Activated naive CD8-positive, alpha-beta T cell treated with anti-CD3 and anti-CD28 coated beads for 36 hours (primary cell): ENCODE results near the gene STAB2. TPM values are rescaled to one million over a fixed set of nuclear protein-coding genes. Genes with fewer than 3 reads are reported as not detected.

ENCODE experiments used
- DNase-seq: peaks from one replicate; pipeline ENCODE4 v3.0.0; 2021
- H3K27ac Mint-ChIP-seq: one replicate; pipeline ENCODE4 v1.8.0; 2022; ENCODE audit warnings: mild to moderate bottlenecking, moderate library complexity, mixed read lengths
- H3K27me3 Mint-ChIP-seq: one replicate; pipeline ENCODE4 v1.8.0; 2022; ENCODE audit warnings: mild to moderate bottlenecking, mixed read lengths
- H3K36me3 Mint-ChIP-seq: one replicate; pipeline ENCODE4 v1.8.0; 2021; ENCODE audit warnings: mild to moderate bottlenecking, mixed read lengths
- H3K4me1 Mint-ChIP-seq: one replicate; pipeline ENCODE4 v1.8.0; 2021; ENCODE audit warnings: mixed read lengths
- H3K4me3 Mint-ChIP-seq: one replicate; pipeline ENCODE4 v1.8.0; 2022; ENCODE audit warnings: mild to moderate bottlenecking, moderate library complexity, mixed read lengths
- H3K9me3 Mint-ChIP-seq: one replicate; pipeline ENCODE4 v1.8.0; 2022; ENCODE audit warnings: mixed read lengths
- total RNA-seq, 2 experiments: library from RNA; stranded (reverse); gene quantifications; one replicate each; pipeline ENCODE4 v1.2.3, GENCODE V29; 2021

STAB2 gene
- not detected for total RNA-seq

- H3K9me3 Mint-ChIP-seq, result no peaks in the 10 kb centered on the region
- H3K27ac Mint-ChIP-seq, result no peak within 1 kb of the TSS
- no peaks in the 10 kb centered on the region for H3K4me1 Mint-ChIP-seq
- H3K27me3 Mint-ChIP-seq, result peaks cover 15% of the 10 kb centered on the region
- no peak within 1 kb of the TSS for H3K4me3 Mint-ChIP-seq
- no peak for DNase-seq
- no peaks in the 10 kb centered on the region for H3K36me3 Mint-ChIP-seq
Measured at GRCh38 chr12:103586791-103587370, at the start of gene STAB2. Gene STAB2 (plus strand): TSS chr12:103587273. CDS start chr12:103587477, 204 bp downstream.

GRCh38 chr12:103538397-103538796, 48.7 kb upstream of the STAB2 start:
- no peak for DNase-seq
- peaks cover 2% of the 10 kb centered on the region for H3K4me1 Mint-ChIP-seq
- no peaks in the 10 kb centered on the region for H3K9me3 Mint-ChIP-seq
- H3K4me3 Mint-ChIP-seq, result no peak overlapping the region
- no peak overlapping the region for H3K27ac Mint-ChIP-seq
- no peaks in the 10 kb centered on the region for H3K36me3 Mint-ChIP-seq
- peaks cover 5% of the 10 kb centered on the region for H3K27me3 Mint-ChIP-seq

- Mint-ChIP-seq H3K4me3 (no peak overlapping the region), H3K4me1 (peaks cover 2% of the 10 kb centered on the region), H3K27ac (no peak overlapping the region), H3K9me3 (no peaks in the 10 kb centered on the region), H3K27me3 (no peaks in the 10 kb centered on the region), H3K36me3 (no peaks in the 10 kb centered on the region)
- DNase-seq, result no peak
Measured at GRCh38 chr12:103540319-103540718, 46.8 kb upstream of the STAB2 start.

GRCh38 chr12:103542078-103542477, 45.0 kb upstream of the STAB2 start:
- H3K27me3 Mint-ChIP-seq, result peaks cover 7% of the 10 kb centered on the region
- H3K9me3 Mint-ChIP-seq, result no peaks in the 10 kb centered on the region
- no peak overlapping the region for H3K4me3 Mint-ChIP-seq
- DNase-seq, result no peak
- H3K4me1 Mint-ChIP-seq, result peaks cover 2% of the 10 kb centered on the region
- no peaks in the 10 kb centered on the region for H3K36me3 Mint-ChIP-seq
- H3K27ac Mint-ChIP-seq, result no peak overlapping the region

GRCh38 chr12:103546959-103547358, 40.1 kb upstream of the STAB2 start:
- Mint-ChIP-seq H3K4me1 (no peaks in the 10 kb centered on the region), H3K27me3 (peaks cover 32% of the 10 kb centered on the region)

GRCh38 chr12:103547376-103547775, 39.7 kb upstream of the STAB2 start:
- DNase-seq, result no peak
- H3K9me3 Mint-ChIP-seq, result no peaks in the 10 kb centered on the region
- H3K27ac Mint-ChIP-seq, result no peak overlapping the region
- H3K36me3 Mint-ChIP-seq, result no peaks in the 10 kb centered on the region
- H3K27me3 Mint-ChIP-seq, result peaks cover 36% of the 10 kb centered on the region
- no peak overlapping the region for H3K4me3 Mint-ChIP-seq
- H3K4me1 Mint-ChIP-seq, result no peaks in the 10 kb centered on the region

More at GRCh38 chr12:103546959-103547358, 40.1 kb upstream of the STAB2 start:
- Mint-ChIP-seq H3K36me3 (no peaks in the 10 kb centered on the region), H3K27ac (no peak overlapping the region), H3K9me3 (no peaks in the 10 kb centered on the region), H3K4me3 (no peak overlapping the region)
- DNase-seq, result no peak

- DNase-seq, result no peak
- Mint-ChIP-seq H3K9me3 (no peaks in the 10 kb centered on the region), H3K27me3 (peaks cover 40% of the 10 kb centered on the region), H3K4me1 (no peaks in the 10 kb centered on the region), H3K36me3 (no peaks in the 10 kb centered on the region), H3K27ac (no peak overlapping the region), H3K4me3 (no peak overlapping the region)
Measured at GRCh38 chr12:103547929-103548328, 39.1 kb upstream of the STAB2 start.

- DNase-seq, result peak; percentile 60
- H3K9me3 Mint-ChIP-seq, result no peaks in the 10 kb centered on the region
- no peak overlapping the region for H3K27ac Mint-ChIP-seq
- H3K36me3 Mint-ChIP-seq, result no peaks in the 10 kb centered on the region
- no peak overlapping the region for H3K4me3 Mint-ChIP-seq
- H3K4me1 Mint-ChIP-seq, result no peaks in the 10 kb centered on the region
- peaks cover 40% of the 10 kb centered on the region for H3K27me3 Mint-ChIP-seq
Measured at GRCh38 chr12:103548622-103549601, 38.2 kb upstream of the STAB2 start.

- Mint-ChIP-seq H3K27me3 (peaks cover 19% of the 10 kb centered on the region), H3K4me1 (no peaks in the 10 kb centered on the region), H3K4me3 (no peak overlapping the region), H3K36me3 (no peaks in the 10 kb centered on the region), H3K9me3 (no peaks in the 10 kb centered on the region), H3K27ac (no peak overlapping the region)
- DNase-seq, result no peak
Measured at GRCh38 chr12:103556890-103557627, 30.0 kb upstream of the STAB2 start.

GRCh38 chr12:103557628-103558010, 29.5 kb upstream of the STAB2 start:
- no peaks in the 10 kb centered on the region for H3K9me3 Mint-ChIP-seq
- no peak for DNase-seq
- H3K27ac Mint-ChIP-seq, result no peak overlapping the region
- no peak overlapping the region for H3K4me3 Mint-ChIP-seq
- H3K36me3 Mint-ChIP-seq, result no peaks in the 10 kb centered on the region
- H3K27me3 Mint-ChIP-seq, result peaks cover 18% of the 10 kb centered on the region
- H3K4me1 Mint-ChIP-seq, result no peaks in the 10 kb centered on the region

- DNase-seq, result no peak
- peaks cover 25% of the 10 kb centered on the region for H3K27me3 Mint-ChIP-seq
- H3K36me3 Mint-ChIP-seq, result no peaks in the 10 kb centered on the region
- H3K4me3 Mint-ChIP-seq, result no peak overlapping the region
- H3K27ac Mint-ChIP-seq, result no peak overlapping the region
- peaks cover 2% of the 10 kb centered on the region for H3K9me3 Mint-ChIP-seq
- no peaks in the 10 kb centered on the region for H3K4me1 Mint-ChIP-seq
Measured at GRCh38 chr12:103558879-103559278, 28.2 kb upstream of the STAB2 start.

- no peak overlapping the region for H3K27ac Mint-ChIP-seq
- DNase-seq, result no peak
- peaks cover 21% of the 10 kb centered on the region for H3K27me3 Mint-ChIP-seq
- H3K4me1 Mint-ChIP-seq, result no peaks in the 10 kb centered on the region
- H3K9me3 Mint-ChIP-seq, result peaks cover 10% of the 10 kb centered on the region
- H3K4me3 Mint-ChIP-seq, result no peak overlapping the region
- no peaks in the 10 kb centered on the region for H3K36me3 Mint-ChIP-seq
Measured at GRCh38 chr12:103560604-103561101, 26.4 kb upstream of the STAB2 start.

GRCh38 chr12:103561174-103561573, 25.9 kb upstream of the STAB2 start:
- Mint-ChIP-seq H3K27me3 (peaks cover 21% of the 10 kb centered on the region), H3K4me1 (no peaks in the 10 kb centered on the region), H3K4me3 (no peak overlapping the region), H3K9me3 (peaks cover 13% of the 10 kb centered on the region), H3K27ac (no peak overlapping the region), H3K36me3 (no peaks in the 10 kb centered on the region)
- DNase-seq, result no peak

- peaks cover 27% of the 10 kb centered on the region for H3K9me3 Mint-ChIP-seq
- H3K27ac Mint-ChIP-seq, result no peak overlapping the region
- H3K4me1 Mint-ChIP-seq, result no peaks in the 10 kb centered on the region
- H3K36me3 Mint-ChIP-seq, result peaks cover 3% of the 10 kb centered on the region
- no peak for DNase-seq
- H3K27me3 Mint-ChIP-seq, result peaks cover 65% of the 10 kb centered on the region
- H3K4me3 Mint-ChIP-seq, result no peak overlapping the region
Measured at GRCh38 chr12:103566398-103566797, 20.7 kb upstream of the STAB2 start.

GRCh38 chr12:103569278-103569677, 17.8 kb upstream of the STAB2 start:
- H3K9me3 Mint-ChIP-seq, result peaks cover 25% of the 10 kb centered on the region
- no peaks in the 10 kb centered on the region for H3K4me1 Mint-ChIP-seq
- no peak overlapping the region for H3K27ac Mint-ChIP-seq
- DNase-seq, result no peak
- H3K4me3 Mint-ChIP-seq, result no peak overlapping the region
- peaks cover 73% of the 10 kb centered on the region for H3K27me3 Mint-ChIP-seq
- peaks cover 3% of the 10 kb centered on the region for H3K36me3 Mint-ChIP-seq
